Stomach (tissue), 4 donors: ENCODE measurements around the gene CERS6.

Experiments used
- CTCF ChIP-seq, 7 experiments: fragments of 450-650 bp in 4 of 7; fragments of 200-600 bp in 3 of 7; sonication (generic) in 3 of 7; IDR thresholded peaks; one replicate each; pipeline ENCODE4 v1.5.1; 2016 to 2019; ENCODE audit warnings: antibody characterized with exemption in 7 of 7, control low read depth in 2 of 7, mild to moderate bottlenecking in 1 of 7
- EP300 ChIP-seq: sonication (generic); formaldehyde crosslinking; IDR thresholded peaks from one replicate; pipeline ENCODE4 v1.6.1; 2017; ENCODE audit warnings: antibody characterized with exemption
- POLR2A ChIP-seq, 4 donors: fragments of 450-650 bp; IDR thresholded peaks; one replicate each; pipeline ENCODE4 v1.6.1; 2016; ENCODE audit warnings: antibody characterized with exemption in 4 of 4, control low read depth in 2 of 4, mild to moderate bottlenecking in 1 of 4, moderate library complexity in 1 of 4
- POLR2AphosphoS5 ChIP-seq, 3 donors: sonication (generic); formaldehyde crosslinking; IDR thresholded peaks; one replicate each; pipeline ENCODE4 v1.6.1; 2016; ENCODE audit warnings: antibody characterized with exemption in 3 of 3

- TF ChIP-seq CTCF (IDR thresholded peaks at IDR 0.05), result no peak
- no peak for TF ChIP-seq POLR2AphosphoS5 (IDR thresholded peaks at IDR 0.05)
- no peak for TF ChIP-seq POLR2A (IDR thresholded peaks at IDR 0.05)
- no peak for TF ChIP-seq EP300
These were observed 249.7 kb downstream of the CERS6 start for GRCh38 chr2:168705534-168706470.
